Activated CD4-positive, CD25-positive, alpha-beta regulatory T cell treated with anti-CD3 and anti-CD28 coated beads, Interleukin-2, amount 50 U/mL, for 16 hours (primary cell): ENCODE data around the gene SCARB2.

Source experiments
- DNase-seq: peaks from one replicate; pipeline ENCODE4 v3.0.0-alpha.2; 2020; ENCODE audit warnings: low read depth, low spot score

Gene SCARB2

DNA sequence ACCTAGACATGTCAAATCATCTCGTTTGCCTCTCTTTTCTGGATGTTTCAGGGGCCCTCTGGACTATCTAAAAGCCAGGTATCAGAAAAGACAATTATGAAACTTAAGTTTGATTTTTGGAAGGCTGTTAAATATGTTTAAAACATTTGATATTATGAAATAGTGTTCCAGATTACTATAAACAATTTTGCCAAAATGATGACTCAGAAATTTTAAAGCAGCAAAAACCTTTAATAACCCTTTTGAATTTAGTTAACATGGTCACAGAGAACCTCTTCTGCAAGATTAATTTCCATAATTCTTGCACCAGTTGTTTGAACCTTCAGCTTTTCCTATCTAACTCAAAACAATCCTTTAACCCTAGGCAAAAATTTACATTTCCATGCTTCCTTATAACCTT, 19.1 kb upstream of the SCARB2 start:
- DNase-seq, result no peak

DNA sequence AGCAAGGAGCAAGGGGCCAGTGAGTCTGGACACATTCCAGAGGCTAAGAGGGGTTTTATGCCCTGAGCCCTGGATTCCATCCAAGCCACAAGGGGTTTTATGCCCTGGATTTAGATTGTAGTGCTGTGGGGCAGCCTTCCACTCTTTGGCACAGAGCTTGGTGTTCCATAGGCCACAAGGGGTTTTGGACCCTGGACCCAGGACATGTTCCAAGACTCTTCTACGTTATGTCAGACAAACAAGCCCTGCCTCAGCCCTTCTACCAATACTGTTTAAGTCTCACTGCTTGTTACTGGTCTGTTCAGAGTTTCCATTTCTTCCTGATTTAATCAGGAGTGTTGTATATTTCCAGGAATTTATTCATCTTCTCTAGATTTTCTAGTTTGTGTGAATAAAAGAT, 12.8 kb upstream of the SCARB2 start:
- no peak for DNase-seq

DNA sequence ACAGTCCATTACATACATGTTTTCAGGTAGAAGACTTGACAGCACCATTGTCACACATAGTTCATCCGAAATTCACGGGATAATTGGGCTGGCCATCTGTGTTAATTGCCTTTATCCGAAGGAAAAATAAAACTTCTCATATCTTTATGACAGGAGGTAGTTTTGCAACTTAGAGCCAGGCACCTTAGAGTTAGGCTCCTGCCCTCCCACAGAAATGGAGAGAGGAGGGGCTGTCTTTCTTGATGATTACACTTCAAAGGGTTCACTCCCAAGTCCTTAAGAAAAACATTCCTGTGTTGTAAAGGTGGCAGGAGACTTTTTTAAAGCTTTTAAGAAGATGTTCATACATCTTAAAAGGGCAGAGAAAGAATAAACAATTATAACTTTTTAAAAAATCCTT, 10.5 kb upstream of the SCARB2 start:
- no peak for DNase-seq

DNA sequence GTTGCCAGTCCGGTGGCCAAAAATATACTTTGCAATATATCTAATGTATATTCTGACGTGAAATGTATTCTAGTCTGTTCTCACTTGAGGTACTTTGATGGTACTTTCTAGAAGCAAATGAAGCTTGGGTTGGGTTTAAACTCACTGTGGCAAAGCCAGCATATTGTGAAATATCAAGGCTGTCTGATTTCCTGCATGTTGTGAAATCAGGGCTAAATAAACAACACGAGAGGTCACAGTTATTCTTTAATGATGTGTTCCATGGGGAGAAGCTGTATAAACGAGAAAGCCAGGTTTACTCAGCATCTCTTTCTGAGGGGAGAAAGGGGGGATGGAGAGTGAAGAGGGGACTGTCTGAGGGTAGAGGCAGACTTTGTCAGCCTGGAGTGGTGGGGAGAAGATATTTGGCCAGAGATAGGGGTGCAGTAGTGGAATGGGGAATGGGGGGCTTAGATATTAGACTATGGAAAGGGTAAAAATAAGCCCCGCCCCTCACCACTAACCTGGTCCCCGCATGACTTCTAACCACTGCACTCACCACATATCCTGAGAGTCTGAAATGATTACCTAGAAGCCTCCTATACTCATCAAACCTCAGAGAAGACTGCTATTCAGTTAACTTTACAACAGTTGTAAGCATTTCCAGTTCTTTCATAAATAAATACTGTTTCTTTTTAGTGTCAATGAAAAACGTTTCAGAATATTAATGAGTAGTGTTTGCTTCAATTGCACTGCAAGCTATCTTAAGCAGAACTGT, 5.9 kb upstream of the SCARB2 start:
- no peak for DNase-seq

DNA sequence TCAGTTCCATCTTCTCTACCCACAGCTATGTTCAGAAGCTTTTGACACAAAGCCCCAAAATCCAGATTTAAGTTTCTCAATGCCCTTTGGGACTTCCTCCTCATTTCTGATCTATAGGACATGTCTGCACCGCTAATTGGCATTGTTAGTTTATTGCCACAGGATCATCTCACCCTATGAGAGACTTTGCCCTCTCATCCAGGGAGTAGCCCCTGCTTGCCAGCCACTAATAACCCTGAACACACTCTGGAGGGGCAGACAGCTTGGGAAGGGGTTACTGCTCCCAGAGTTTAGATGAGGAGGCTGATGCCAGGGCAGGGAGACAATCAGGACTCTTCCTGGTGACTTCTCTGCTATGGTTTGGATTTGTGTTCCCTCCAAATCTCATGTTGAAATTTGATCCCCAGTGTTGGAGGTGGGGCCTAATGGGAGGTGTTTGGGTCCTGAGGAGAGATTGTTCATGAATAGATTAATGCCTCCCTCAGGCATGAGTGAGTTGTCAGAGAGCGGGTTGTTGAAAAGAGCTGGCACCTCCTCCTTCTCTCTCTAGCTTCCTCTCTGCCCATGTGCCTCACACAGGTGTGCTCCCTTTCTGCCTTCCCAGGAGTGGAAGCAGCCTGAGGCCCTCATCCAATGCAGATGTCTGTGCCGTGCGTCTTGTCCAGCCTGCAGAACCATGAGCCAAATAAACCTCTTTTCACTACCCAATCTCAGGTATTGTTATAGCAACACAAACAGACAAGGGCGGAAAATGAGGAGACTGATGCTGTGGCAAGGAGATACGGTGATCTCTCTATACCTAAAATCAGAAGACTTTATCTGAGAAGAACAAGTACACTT, 3.6 kb upstream of the SCARB2 start:
- DNase-seq, result no peak

DNA sequence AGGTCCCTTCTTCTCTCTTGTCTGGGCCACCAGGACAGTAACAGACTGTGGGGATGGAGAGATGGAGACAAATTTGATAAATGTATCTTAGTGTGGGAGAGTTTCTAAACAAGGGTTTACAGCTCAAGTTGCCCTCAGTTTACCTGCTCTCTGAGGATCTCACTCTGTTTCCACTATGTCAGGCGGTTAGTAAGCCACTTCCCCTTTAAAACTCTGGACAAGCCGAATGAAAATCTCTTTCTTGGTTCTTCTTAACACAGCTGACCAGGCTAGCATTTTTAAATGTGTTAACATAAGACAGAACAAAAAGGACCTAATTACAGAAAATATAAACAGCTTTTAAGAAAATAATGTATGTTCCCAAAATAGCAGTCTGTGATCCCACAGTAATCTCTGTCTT, 2.9 kb upstream of the SCARB2 start:
- DNase-seq, result no peak

DNA sequence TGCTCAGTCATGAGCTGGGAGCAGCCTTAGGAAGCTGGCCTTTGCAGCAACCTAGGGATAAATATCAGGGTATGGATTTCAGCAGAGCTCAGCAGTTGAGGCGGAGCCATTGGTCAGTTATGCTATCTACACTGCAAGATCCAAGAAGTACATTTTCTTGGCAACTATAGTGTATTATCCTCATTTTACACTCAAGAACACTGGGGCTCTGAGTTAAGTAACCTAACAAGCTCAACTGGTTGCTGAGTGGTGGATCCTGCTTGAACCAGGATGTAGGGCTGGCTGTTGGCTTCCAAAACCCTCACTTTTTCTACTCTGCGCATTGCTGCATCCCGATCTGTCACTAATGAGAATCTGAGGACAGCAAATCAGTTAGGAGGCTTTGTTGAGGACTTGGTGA, 1.5 kb upstream of the SCARB2 start:
- DNase-seq, result no peak

DNA sequence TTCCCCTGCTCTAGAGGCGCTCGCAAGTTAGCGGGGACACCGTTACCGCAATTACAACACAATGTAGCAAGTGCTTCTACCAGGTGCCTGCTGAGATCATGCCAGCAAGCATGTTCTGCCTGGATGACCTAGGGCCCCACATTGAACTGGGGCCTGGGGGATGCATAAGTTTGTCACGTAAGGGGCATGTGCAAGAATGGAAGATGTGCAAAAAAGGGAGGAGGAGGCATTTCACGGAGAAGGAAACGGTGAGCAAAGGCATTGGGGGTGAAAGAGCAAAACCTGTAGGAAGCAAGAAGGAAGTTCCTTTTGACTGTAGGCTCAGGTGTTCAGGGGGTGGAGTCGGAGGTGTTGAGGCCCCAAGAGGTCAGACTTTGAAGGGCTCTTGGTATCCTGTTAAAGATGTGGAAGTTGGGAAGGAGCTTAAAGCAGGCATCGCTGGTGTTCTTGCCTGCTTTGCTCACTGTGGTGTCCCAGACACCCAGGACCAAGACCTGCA, 602 bp upstream of the SCARB2 start:
- DNase-seq, result no peak

DNA sequence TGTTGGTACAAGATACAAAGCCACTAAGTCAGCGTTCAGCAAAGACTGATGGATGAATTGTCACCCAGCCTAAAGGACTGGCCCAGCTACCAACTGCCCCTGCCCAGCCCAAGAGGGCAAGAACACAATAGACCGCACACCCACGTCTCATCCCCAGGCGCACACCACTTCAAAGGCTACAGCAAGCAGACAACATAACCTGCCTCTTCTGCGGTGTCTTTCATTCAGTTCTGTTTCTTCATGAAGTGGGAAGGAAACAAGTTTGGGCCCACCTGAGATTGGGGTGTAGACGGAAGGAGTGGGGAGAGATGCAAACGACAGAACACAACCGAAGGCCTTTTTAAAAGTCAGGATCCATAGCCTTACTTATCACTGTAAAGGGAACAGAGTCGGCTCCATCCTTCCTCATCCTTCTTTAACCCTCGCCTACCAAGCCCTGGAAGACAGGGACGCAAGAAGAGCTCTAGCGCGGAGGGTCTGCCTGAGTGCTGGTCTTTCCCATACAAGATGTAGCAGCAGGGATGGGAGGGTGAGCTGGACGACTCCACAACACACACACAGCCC, 691 bp downstream of the SCARB2 start:
- peak; percentile 11 for DNase-seq

DNA sequence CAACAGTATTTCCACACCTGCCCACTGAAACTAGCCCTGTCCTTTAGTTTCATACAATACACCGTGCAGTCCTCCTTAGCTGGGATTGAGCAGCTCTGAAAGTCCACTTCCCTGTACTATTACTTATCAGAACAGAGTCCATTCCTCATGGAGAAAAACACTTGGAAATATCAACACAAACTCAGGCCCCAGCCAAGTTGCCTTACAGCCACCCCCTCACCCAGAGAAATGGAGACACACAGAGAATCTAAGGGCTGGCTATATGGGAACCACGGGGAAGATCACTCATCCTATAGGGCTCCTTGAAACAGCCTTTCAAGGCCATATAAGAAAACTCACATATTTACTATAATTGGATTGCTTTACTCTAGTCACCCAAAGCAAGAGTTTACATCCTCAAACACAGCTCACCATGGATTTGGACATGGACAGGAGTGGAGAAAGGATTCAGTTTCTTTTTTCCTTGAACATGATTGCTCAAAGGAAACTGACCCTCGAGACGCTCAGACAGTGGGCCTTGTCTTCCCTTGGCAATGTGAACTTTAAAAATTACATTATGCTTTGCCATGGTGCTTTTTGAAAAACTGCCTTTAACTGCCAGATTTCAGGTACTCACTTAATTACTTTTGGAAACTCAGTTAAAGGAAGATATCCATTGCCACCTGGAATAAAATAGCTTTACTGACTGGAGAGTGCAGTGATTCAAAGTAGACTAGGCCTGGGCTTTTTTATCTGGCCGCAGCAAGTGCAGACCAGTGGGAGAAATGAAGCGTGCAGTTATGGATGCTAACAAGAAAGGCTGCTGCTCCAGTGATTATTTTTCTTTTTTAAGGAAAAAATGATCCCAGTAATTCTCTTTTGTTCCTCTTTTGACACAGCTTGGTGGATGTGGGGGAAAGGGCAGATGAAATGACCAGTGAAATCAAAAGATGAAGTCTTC, 1.6 kb downstream of the SCARB2 start:
- DNase-seq, result no peak

DNA sequence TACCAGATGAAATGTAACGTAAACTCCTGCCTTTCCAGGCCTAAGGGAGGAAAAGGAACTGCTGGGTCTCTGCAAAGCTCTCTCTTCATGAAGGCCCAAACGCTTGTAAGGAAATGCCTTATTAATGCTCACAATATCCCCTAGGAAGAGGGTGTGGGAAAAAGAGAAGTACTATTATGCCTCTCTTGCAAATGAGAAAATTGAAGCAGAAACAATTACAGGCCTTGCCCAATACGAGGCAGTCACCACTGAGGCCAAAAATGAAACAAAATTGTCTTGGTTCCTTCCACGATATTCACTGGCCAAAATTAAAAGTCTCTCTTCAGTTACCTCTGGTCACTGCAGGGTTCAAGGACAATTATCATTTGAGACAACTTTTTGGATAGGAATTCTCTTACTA, 3.2 kb downstream of the SCARB2 start:
- DNase-seq, result no peak

DNA sequence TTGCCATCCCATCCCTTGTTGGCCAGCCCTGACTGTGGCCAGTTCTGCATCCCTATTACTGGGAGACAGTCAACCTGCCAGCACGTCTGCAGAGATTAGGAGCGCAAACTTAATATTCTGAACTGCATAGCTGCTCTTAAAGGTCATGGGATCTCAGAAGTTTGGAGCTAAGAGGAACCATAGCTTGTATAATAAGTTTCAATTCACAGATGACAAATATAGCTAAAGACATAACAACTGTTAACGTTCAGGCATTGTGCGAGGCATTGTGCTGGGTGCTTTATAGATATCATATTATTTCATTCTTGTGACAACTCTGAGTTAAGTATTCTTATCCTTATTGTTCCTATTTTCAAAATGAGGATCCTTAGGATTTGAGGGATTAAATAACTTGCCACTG, 3.7 kb downstream of the SCARB2 start:
- DNase-seq, result no peak

DNA sequence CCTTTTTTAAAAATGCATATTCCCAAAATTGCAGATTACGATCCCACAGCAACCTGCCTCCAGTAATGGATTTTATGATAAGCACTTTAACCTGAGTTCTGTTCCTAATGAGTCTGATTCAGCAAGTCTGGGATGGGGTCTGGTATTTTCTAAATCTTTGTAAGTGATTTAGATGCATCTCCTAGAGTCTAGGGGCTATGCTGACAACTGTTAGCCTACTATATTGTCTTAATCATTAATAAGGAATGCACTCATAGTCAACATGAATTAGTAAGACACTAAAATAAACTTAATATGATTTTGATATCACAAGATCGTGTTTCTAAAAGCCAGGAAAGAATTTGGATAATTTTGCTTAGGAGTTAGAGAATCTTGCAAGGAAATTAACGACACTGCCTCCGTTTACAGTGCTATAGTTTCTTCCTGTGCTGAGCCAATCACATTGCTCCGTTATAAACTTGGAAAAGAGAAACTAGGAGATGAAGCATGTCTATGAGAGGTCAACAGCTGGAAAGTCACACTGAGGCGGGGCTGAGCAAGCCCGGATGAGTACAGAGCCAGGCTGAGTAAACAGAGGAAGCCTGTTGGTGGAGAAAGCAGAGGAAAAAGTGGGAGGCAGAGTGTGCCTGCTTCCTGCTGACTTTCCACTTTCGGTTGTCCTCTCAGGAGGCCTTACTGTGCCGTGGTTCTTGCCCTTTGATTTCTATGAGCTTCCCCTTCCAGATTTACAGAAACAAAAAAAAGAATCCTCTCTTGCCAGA, 5.4 kb downstream of the SCARB2 start:
- DNase-seq, result no peak

DNA sequence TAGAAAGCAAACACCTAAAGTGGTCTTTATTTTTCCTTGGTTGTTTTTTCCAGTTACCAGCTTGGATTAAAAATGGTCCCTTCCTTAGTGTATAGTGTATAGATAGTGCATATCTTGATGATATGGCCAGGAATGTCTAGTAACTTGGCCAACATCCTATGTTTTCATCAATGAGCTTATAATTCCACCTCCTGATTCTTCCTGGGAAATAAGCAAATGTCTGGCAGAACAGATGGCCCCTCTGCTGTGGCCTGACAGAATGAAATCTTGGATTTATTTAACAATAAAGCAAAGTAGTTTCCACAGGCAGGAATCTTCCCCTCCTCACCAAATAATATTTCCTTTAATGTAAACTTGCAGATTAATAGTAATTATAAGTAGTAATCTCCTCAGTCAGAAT, 6.1 kb downstream of the SCARB2 start:
- DNase-seq, result no peak

DNA sequence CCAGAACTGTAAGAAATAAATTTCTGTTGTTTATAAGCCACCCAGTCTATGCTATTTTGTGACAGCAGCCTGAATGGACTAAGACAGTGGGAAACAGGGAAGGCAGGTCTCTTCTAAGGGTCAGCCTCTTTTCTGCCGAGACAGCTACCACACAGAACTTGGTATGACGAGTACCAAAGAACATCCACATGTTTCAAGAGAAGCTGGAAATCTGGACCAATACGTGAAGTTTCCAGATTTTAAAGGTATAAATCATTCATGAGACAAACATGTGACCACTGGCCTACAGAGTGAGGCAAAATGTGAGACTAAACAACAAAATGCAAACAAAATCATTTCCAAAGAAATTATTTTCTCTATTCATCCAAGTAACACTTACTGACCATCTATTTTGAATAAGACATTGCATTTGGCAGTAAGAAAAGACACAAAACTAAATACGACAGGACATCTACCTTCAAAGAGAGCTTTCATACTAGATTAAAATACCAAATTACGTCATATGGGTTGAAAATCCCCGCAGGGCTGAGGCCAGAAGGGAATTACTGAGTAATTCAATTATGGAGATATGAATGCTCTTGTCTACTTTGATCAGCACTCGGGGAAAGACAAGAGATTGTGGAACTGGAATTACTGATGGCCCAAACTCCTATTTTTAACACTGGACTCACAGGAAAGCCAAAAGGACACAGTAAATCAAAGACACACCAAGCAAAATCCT, 7.2 kb downstream of the SCARB2 start:
- DNase-seq, result no peak

DNA sequence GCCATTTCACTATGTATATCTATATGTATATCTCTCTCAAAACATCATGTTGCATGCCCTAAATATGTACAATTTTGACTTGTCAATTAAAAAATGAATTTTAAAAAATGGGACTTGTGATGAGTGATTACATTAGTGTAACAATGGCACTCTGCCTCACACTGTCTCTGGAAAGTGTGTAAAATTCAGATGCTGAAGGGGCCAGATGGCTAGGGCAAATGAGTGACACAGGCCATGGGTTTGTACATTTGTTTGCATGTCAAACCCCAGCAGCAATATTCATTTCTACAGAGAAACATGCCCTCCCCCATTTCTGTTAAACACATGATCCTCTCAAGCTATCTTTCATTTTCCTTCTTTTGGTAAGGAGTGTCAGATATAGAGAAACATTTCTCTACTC, 8.1 kb downstream of the SCARB2 start:
- no peak for DNase-seq

DNA sequence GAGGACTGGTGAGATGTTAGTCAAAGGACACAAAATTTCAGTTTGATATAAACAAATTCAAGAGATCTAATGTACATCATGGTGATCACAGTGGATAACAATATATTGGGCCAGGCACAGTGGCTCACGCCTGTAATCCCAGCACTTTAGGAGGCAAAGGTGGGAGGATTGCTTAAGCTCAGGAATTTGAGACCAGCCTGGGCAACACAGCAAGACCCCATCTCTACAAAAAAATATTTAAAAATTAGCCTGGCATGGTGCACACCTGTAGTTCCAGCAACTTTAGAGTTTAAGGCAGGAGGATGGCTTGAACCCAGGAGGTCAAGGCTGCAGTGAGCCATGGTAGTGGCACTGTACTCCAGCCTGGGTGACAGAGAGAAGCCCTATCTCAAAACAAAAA, 8.7 kb downstream of the SCARB2 start:
- no peak for DNase-seq

DNA sequence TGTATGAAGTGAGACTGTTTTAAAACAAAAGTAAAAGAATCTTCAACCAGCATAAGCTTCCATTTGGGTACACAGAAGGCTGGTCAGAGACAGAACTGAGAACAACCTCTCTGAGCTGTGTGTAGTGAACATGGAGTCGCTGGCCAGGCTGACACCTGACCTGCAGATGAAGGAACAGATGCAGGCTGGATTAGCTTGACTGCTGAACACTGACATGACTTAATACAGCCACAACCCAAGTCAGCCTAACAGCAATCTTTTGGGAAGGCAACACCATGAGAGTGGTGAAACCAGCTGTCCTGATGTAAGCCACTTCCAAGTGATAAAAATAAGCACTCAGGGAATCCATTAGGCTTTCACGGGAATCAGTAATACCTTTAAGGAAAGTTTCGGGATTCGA, 10.1 kb downstream of the SCARB2 start:
- no peak for DNase-seq

DNA sequence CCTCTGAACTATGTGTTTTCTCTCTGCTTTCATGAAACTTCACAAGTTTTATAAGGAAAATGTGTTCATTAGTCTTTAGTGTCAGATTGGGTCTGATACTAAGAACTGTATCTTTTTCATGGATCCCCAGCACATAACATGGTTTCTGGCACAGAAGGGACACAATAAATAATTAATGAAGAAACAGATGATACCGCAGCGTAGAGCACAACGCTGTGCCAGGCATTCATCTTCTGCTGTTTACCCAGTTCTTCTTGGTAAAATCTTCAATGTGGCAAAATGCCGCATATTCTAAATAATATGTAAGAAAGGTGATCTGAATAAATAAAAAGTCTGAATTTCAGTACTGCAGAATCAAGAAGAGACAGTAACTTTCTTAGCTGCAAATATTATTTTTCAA, 12.3 kb downstream of the SCARB2 start:
- DNase-seq, result no peak

DNA sequence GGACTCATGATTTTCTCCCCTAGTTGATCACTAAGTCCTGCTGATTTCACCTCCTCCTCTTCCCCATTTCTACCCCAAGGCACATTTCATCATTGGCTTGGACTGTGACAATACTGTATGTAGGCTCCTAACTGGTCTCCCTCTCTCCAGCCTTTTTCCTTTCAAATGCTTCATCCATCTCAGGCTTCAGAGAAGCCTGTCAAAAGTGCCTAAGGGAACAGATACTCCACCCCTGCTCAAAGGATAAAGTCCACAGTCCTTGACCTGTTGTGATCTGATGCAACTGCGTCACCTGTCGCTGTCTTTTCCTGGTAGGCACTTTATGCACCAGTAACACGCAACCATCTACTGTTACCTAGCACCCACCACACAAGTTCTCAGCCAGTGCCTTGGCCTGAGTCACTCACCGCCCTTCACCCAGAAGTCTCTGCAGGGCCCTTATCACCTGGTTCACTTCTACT, 12.8 kb downstream of the SCARB2 start:
- DNase-seq, result no peak
